ENCODE results near the gene TMEM62. TPM values are rescaled to one million over a fixed set of nuclear protein-coding genes. Genes with fewer than 3 reads are reported as not detected.

The TMEM62 gene
- total and polyA plus RNA-seq, 2 of the 8 experiments (the other 6 are each of a cell fraction or from before 2014, with no cell fraction given): 2.0 to 4.0 TPM

DNA sequence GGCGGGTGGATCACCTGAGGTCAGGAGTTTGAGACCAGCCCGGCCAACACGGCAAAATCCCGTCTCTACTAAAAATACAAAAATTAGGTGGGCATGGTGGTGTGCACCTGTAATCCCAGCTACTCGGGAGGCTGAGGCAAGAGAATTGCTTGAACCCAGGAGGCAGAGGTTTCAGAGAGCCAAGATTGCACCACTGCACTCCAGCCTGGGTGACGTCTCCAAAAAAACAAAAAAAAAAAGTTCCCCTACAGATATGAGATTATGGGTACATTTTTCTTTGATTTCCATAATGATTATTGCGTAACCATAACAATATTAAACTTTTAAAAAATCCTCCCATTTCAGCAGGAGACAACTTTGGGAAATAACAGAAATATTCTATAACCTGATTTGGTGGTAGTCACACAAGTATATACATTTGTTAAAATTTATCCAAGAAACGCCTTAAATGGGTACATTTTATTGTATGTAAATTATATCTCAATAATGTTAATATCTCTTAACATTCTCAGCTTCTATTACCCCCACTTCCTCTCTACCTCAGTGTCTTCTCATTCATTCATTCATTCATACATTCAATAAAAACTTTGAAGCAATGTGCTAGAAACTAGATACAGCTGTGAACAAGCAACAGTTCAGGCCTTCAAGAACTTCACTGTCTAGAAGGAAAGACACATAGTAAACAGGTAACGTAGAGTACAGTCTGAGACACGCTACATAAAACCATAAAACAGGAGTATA, 34.1 kb upstream of the TMEM62 start:
- CTCF ChIA-PET (ENCODE audit: partially characterized antibody): no interaction called here
- no peak for TF ChIP-seq CTBP2 (IDR thresholded peaks at IDR 0.05; ENCODE audit: borderline replicate concordance, insufficient read depth, insufficient read length, low read length)
- TF ChIP-seq CEBPB (IDR thresholded peaks at IDR 0.05; ENCODE audit: low read depth, low read length): peak; percentile 79; the same call in 1 of the 2 replicates
- H2BK5ac ChIP-seq (ENCODE audit: low read depth, low read length): no peak overlapping the region
- no peak overlapping the region for H3K4me2 ChIP-seq (ENCODE audit: insufficient read depth in 1 of 2, low read depth in 2 of 2, low read length in 2 of 2)
- no peak overlapping the region for H2BK20ac ChIP-seq (ENCODE audit: low read length)
- H4K91ac ChIP-seq (replicated peaks; ENCODE audit: insufficient read length, low read length): no peak overlapping the region
- no peak overlapping the region for H3K23ac ChIP-seq (ENCODE audit: insufficient read length)
- POLR2A ChIA-PET (ENCODE audit: partially characterized antibody): no interaction called here
- H2BK12ac ChIP-seq (ENCODE audit: low read depth, low read length): no peak overlapping the region
- H2BK120ac ChIP-seq (replicated peaks; ENCODE audit: low read depth, low read length): no peak overlapping the region
- H3K14ac ChIP-seq (ENCODE audit: insufficient read length): no peak overlapping the region
- no peaks in the 10 kb centered on the region for H3K9me3 ChIP-seq (ENCODE audit: insufficient read depth in 2 of 2, low read depth in 1 of 2, low read length in 1 of 2)
- H3K18ac ChIP-seq (ENCODE audit: extremely low read depth, low read length): no peak overlapping the region
- H3K79me1 ChIP-seq (ENCODE audit: low read depth, low read length): peaks cover 3% of the 10 kb centered on the region; the same call in 1 of the 2 replicates
- peaks cover 0 to 7% (median 3%) of the 10 kb centered on the region in 4 experiments; a peak in 3 of 8 replicates for H3K36me3 ChIP-seq (ENCODE audit: control insufficient read depth in 2 of 4, insufficient read depth in 4 of 4, low read length in 3 of 4)
- H4K8ac ChIP-seq (ENCODE audit: extremely low read depth, insufficient read depth, low read length): no peak overlapping the region
- no peaks in the 10 kb centered on the region; the same call in 1 of the 2 replicates for H3K23me2 ChIP-seq (ENCODE audit: low read depth, low read length)
- 91% methylated on average over 10 of the region's 10 CpGs; no CpG with 5 or more reads in 1 of the 2 experiments for WGBS, 2 experiments (ENCODE audit: extremely low coverage in 1 of 2, insufficient coverage in 1 of 2, insufficient read length in 1 of 2, insufficient replicate concordance in 2 of 2, low coverage in 1 of 2, low lambda C conversion rate in 2 of 2, missing lambda C conversion rate in 1 of 2)
- H3K27me3 ChIP-seq (replicated peaks in 1 of 4; ENCODE audit: control insufficient read depth in 3 of 4, extremely low read depth in 1 of 4, insufficient read depth in 3 of 4, low read length in 3 of 4): no peaks in the 10 kb centered on the region
- FAIRE-seq (no peak), DNase-seq (ENCODE audit: low read depth in 1 of 2, low spot score in 2 of 2) (no peak)
- H3K9ac ChIP-seq (replicated peaks in 1 of 4; ENCODE audit: extremely low read depth in 1 of 4, low read depth in 3 of 4, low read length in 3 of 4): no peak overlapping the region
- H4K20me1 ChIP-seq (replicated peaks in 1 of 2; ENCODE audit: control insufficient read depth in 1 of 2, insufficient read depth in 2 of 2, low read length in 2 of 2): no peaks in the 10 kb centered on the region
- H3K56ac ChIP-seq (replicated peaks; ENCODE audit: insufficient read length, low read depth, low read length): no peak overlapping the region
- peaks cover 0 to 42% of the 10 kb centered on the region in 2 experiments; a peak in 3 of 4 replicates for H3K79me2 ChIP-seq (ENCODE audit: control insufficient read depth in 1 of 2, insufficient read depth in 2 of 2, low read length in 2 of 2)
- H4K5ac ChIP-seq (ENCODE audit: insufficient read length, low read depth, low read length): no peak overlapping the region
- H3K4me3 ChIP-seq (ENCODE audit: extremely low read depth in 1 of 4, insufficient read depth in 2 of 4, low read depth in 3 of 4, low read length in 4 of 4): no peak overlapping the region
- H2BK15ac ChIP-seq (ENCODE audit: low read length): no peak overlapping the region
- H3K27ac ChIP-seq (ENCODE audit: low read depth, low read length): no peak overlapping the region
- no peak overlapping the region for H2AFZ ChIP-seq (ENCODE audit: low read length)
- no peak overlapping the region for H3K4ac ChIP-seq (replicated peaks; ENCODE audit: insufficient read length, low read depth, low read length)
- no peaks in the 10 kb centered on the region for H3K4me1 ChIP-seq (replicated peaks in 1 of 4; ENCODE audit: control insufficient read depth in 3 of 4, insufficient read depth in 4 of 4, low read length in 3 of 4)
- H2AK5ac ChIP-seq (ENCODE audit: low read depth, low read length): no peak overlapping the region
